Measurements from ENCODE around the gene ZNF664.

Gene ZNF664

DNA sequence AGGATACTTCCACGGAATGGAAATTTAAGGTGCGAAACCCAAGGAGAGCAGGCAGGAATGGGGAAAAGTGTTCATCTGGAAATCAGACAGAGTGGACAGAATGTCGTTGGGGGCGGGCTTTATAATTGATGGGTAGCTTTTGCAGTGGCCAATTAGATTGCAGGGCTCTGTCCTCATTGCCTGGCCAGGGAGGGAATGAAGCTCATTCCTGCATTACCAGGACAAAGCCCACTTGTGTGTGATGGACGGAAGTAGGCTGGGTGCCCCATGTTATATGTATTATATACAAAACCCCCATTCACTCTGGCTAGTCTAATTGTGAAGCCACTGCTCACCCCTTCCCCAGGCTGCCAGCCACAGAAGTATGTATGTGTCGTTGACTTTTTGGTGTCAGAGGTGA lies 23.6 kb downstream of the ZNF664 start:
- DNase-seq (ENCODE audit: low spot score): no peak
- no peak overlapping the region for H3K27ac ChIP-seq

DNA sequence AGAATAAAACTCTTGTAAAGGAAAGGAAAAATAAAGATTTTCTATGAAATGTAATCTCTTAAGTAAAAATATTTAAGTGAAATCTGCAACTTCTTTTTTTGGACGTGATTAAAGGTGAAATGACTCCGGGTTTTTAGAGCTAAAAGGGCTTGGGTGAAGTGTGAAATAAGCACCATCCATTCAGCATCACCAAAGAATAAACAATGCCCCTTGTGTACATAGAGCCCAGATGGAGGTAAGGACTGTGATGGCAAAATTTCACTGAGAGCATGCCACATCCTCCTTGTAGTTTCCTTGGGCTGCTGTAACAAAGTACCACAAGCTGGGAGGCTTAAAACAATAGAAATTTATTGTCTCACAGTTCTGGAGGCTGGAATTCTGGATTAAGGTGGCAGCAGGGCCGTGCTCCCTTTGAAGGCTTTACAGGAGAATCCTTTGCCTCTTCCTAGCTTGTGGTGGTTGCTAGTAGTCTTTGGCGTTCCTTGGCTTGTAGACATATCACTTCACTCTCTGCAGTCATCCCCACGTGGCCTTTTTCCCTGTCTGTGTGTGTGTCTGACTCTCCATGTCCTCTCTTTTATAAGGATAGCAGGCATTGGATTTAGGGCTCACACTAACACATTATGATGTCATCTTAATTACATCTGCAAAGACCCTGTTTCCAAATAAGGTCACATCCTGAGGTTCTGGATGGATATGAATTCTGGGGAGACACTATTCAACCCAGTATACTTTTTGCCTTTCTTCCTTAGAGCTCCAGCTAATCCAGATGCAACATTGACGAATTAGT lies 24.2 kb downstream of the ZNF664 start:
- Histone ChIP-seq H3K27ac (no peak overlapping the region), H3K4me3 (no peak overlapping the region)
- TF ChIP-seq, protein P1, sequence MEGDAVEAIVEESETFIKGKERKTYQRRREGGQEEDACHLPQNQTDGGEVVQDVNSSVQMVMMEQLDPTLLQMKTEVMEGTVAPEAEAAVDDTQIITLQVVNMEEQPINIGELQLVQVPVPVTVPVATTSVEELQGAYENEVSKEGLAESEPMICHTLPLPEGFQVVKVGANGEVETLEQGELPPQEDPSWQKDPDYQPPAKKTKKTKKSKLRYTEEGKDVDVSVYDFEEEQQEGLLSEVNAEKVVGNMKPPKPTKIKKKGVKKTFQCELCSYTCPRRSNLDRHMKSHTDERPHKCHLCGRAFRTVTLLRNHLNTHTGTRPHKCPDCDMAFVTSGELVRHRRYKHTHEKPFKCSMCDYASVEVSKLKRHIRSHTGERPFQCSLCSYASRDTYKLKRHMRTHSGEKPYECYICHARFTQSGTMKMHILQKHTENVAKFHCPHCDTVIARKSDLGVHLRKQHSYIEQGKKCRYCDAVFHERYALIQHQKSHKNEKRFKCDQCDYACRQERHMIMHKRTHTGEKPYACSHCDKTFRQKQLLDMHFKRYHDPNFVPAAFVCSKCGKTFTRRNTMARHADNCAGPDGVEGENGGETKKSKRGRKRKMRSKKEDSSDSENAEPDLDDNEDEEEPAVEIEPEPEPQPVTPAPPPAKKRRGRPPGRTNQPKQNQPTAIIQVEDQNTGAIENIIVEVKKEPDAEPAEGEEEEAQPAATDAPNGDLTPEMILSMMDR (IDR thresholded peaks at IDR 0.05): no peak
- no peak for DNase-seq (ENCODE audit: low spot score)

More for the DNA sequence above, 23.6 kb downstream of the ZNF664 start:
- TF ChIP-seq, protein P1 (IDR thresholded peaks at IDR 0.05): no peak
- no peak overlapping the region for H3K4me3 ChIP-seq

DNA sequence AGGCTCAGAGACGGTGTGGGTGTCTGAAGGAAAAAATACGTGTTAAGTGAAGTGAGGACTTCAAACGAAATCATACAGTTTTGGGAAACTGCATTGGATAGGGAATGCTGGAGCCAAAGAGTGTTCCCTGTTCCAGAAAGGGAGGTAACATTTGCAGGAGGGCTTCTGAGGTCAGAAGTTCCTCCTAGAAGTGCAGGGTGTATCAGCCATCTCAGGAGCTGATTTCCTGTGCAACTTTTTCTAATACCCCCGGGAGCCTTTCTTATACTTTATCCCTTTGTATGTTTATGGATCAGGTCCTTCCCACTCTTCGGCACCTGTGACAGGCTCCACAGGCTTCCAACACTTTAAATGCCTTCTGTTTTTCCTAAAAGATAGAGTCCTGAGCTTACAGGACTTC lies 24.9 kb downstream of the ZNF664 start:
- TF ChIP-seq, protein P1 (IDR thresholded peaks at IDR 0.05): no peak
- Histone ChIP-seq H3K27ac (no peak overlapping the region), H3K4me3 (no peak overlapping the region)
- no peak for DNase-seq (ENCODE audit: low spot score)

DNA sequence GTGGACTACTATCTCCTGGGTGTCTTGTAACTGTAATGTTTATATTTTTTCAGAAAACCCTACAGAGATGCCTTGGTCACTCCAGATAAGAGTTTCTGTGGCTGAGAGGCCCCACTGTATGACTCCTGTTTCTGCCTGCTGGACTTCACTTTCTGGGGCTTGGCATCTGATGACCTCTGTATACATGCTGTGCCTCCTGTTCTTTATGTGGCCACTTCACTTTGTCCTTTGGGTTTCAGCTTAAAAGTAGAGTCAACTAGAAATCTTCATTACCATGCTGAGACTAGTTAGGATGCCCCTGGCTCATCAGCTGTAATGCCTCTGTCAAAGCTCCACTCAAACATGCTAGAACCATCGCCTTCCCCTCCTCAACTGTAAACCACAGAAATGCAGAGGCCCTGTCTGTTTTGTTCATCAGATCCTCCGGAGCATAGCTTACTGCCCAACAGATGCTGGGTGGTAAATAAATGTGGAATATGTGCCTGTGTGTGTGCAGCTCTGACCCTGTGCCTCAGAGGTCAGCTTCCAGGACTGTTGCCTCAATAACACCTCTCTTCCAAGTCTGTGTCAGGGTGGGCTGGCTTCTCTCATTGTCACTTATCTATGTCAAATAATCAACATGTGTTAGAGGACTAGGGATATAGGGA lies 25.5 kb downstream of the ZNF664 start:
- TF ChIP-seq, protein P1 (IDR thresholded peaks at IDR 0.05): no peak
- no peak overlapping the region for H3K4me3 ChIP-seq
- no peak for DNase-seq (ENCODE audit: low spot score)
- no peak overlapping the region for H3K27ac ChIP-seq

DNA sequence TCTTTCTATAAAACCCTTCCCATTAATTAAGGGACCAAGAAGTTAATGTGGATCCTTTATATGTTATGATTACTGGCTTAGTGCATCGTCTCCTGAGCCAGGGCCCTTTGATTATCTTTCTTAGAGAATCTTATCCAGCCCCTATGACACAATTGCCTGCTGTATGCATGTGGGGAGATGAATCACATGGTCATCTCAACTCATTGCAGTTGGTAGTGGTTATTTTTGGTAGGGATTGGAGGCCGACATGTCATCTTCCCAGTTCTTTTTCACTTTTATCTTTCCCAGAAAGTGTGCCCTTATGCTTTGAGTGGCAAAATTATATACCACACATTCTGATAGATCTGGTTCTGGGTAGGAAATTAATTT lies 26.0 kb downstream of the ZNF664 start:
- Histone ChIP-seq H3K4me3 (no peak overlapping the region), H3K27ac (no peak overlapping the region)
- TF ChIP-seq, protein P1 (IDR thresholded peaks at IDR 0.05): no peak
- DNase-seq (ENCODE audit: low spot score): no peak

DNA sequence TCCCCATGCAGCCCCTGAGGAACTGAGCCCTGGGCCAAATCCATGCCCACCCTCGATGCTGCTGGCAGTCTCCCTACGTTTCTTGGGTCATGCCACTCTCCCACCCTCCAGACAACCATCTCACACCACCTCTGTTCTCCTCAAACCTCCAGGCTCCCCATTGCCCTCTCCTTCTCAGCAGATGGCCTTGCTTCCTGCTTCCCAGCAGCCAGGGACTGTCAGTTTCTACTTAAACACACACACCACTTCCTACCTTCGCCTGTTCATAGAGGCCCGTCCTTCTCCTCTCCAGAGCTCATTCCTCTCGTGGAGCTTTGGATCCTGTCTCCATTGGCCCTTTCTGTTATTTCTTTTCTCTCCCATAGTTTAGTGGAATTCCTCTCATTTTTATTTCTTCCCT lies 27.1 kb downstream of the ZNF664 start:
- no peak for DNase-seq (ENCODE audit: low spot score)
- H3K4me3 ChIP-seq: no peak overlapping the region
- TF ChIP-seq, protein P1 (IDR thresholded peaks at IDR 0.05): no peak
- no peak overlapping the region for H3K27ac ChIP-seq

DNA sequence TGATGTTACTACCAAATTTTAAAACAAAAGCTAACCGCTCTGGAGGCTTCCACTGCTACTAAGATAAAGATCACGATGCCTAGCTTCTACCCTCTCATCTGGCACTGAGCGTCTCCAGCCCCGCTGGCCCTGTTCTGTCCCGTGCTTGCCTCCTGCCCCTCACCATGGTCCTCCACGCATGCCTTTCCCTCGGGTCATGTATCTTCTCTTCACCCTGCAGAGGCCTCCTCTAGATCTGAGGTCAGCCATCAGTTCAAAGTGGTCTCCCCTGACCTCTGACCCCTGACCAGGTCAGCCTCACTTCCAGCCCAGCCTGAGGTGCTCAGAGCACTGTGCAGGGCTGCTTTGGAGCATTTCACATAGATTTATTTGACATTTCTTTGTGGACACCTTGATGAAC lies 28.3 kb downstream of the ZNF664 start:
- TF ChIP-seq, protein P1 (IDR thresholded peaks at IDR 0.05): no peak
- DNase-seq (ENCODE audit: low spot score): no peak
- no peak overlapping the region for H3K4me3 ChIP-seq
- no peak overlapping the region for H3K27ac ChIP-seq
